H9 (cell line): ENCODE results near the gene FAM193A. TPM values are rescaled to one million over a fixed set of nuclear protein-coding genes. Genes with fewer than 3 reads are reported as not detected.

Experiments
- DNase-seq: peaks from one replicate; pipeline ENCODE4 v3.0.0-alpha.2; 2017
- H2AFZ ChIP-seq: one replicate; pipeline ENCODE4 v1.6.1; 2013; ENCODE audit warnings: mild to moderate bottlenecking, low read length, control low read depth, moderate library complexity
- H2AK5ac ChIP-seq: 2 replicates; pipeline ENCODE4 v1.6.1; 2013; ENCODE audit warnings: low read length, control low read depth, mixed read lengths; ENCODE audit not compliant: insufficient read length
- H2BK120ac ChIP-seq: one replicate; pipeline ENCODE4 v1.6.1; 2013; ENCODE audit warnings: low read depth, mild to moderate bottlenecking, low read length, control low read depth, inconsistent platforms; ENCODE audit not compliant: poor library complexity, severe bottlenecking
- H2BK12ac ChIP-seq: 2 replicates; pipeline ENCODE4 v1.6.1; 2013; ENCODE audit warnings: low read length, control low read depth, mixed read lengths, low read depth; ENCODE audit not compliant: insufficient read length
- H2BK15ac ChIP-seq: 2 replicates; pipeline ENCODE4 v1.6.1; 2013; ENCODE audit warnings: low read depth, low read length, control low read depth
- H2BK20ac ChIP-seq: one replicate; pipeline ENCODE4 v1.6.1; 2013; ENCODE audit warnings: low read depth, mild to moderate bottlenecking, low read length, control low read depth, inconsistent platforms; ENCODE audit not compliant: poor library complexity, severe bottlenecking
- H2BK5ac ChIP-seq: 2 replicates; pipeline ENCODE4 v1.6.1; 2013; ENCODE audit warnings: low read length, control low read depth, mixed read lengths; ENCODE audit not compliant: insufficient read length
- H3K14ac ChIP-seq: 2 replicates; pipeline ENCODE4 v1.6.1; 2013; ENCODE audit warnings: low read length, control low read depth; ENCODE audit not compliant: insufficient read depth
- H3K18ac ChIP-seq: 2 replicates; pipeline ENCODE4 v1.6.1; 2013; ENCODE audit warnings: low read depth, mild to moderate bottlenecking, mixed read lengths, low read length, control low read depth; ENCODE audit not compliant: insufficient read length
- H3K23ac ChIP-seq: 2 replicates; pipeline ENCODE4 v1.6.1; 2013; ENCODE audit warnings: low read length, control low read depth, mixed read lengths, low read depth; ENCODE audit not compliant: insufficient read length
- H3K23me2 ChIP-seq: 2 replicates; pipeline ENCODE4 v1.6.1; 2013; ENCODE audit warnings: low read depth, mild to moderate bottlenecking, mixed read lengths, low read length, control low read depth; ENCODE audit not compliant: insufficient read length, poor library complexity, severe bottlenecking
- H3K27ac ChIP-seq: 2 replicates; pipeline ENCODE4 v1.5.1; 2013; ENCODE audit warnings: low read length, control low read depth, mixed read lengths, low read depth; ENCODE audit not compliant: insufficient read length
- H3K27me3 ChIP-seq: 2 replicates; pipeline ENCODE4 v1.6.1; 2013; ENCODE audit warnings: low read length, control low read depth, inconsistent platforms; ENCODE audit not compliant: insufficient read depth
- H3K4ac ChIP-seq: 2 replicates; pipeline ENCODE4 v1.6.1; 2013; ENCODE audit warnings: low read depth, mild to moderate bottlenecking, control low read depth, inconsistent platforms, low read length, moderate library complexity
- H3K4me1 ChIP-seq: 2 replicates; pipeline ENCODE4 v1.6.1; 2013; ENCODE audit warnings: low read length, control low read depth, inconsistent platforms; ENCODE audit not compliant: insufficient read depth
- H3K4me2 ChIP-seq: 2 replicates; pipeline ENCODE4 v1.6.1; 2013; ENCODE audit warnings: low read length, control low read depth, mixed read lengths; ENCODE audit not compliant: insufficient read length, insufficient read depth
- H3K56ac ChIP-seq: 2 replicates; pipeline ENCODE4 v1.6.1; 2013; ENCODE audit warnings: low read depth, mild to moderate bottlenecking, mixed read lengths, low read length, control low read depth; ENCODE audit not compliant: insufficient read length
- H3K79me1 ChIP-seq: 2 replicates; pipeline ENCODE4 v1.6.1; 2013; ENCODE audit warnings: low read depth, mild to moderate bottlenecking, moderate library complexity, low read length, control low read depth, inconsistent platforms; ENCODE audit not compliant: insufficient read depth, poor library complexity, severe bottlenecking
- H3K79me2 ChIP-seq: 2 replicates; pipeline ENCODE4 v1.6.1; 2013; ENCODE audit warnings: low read length, control low read depth, inconsistent platforms; ENCODE audit not compliant: insufficient read depth
- H3K9ac ChIP-seq: 2 replicates; pipeline ENCODE4 v1.6.1; 2013; ENCODE audit warnings: low read length, control low read depth, mixed read lengths; ENCODE audit not compliant: insufficient read length; ENCODE audit errors: extremely low read depth
- H3K9me3 ChIP-seq: one replicate; pipeline ENCODE4 v1.6.1; 2013; ENCODE audit warnings: low read depth, low read length, inconsistent platforms; ENCODE audit not compliant: control insufficient read depth
- H3T11ph ChIP-seq: one replicate; pipeline ENCODE4 v1.6.1; 2013; ENCODE audit warnings: mild to moderate bottlenecking, low read length, control low read depth, inconsistent platforms
- H4K20me1 ChIP-seq: one replicate; pipeline ENCODE4 v1.6.1; 2013; ENCODE audit not compliant: control insufficient read depth, insufficient read length, insufficient read depth
- H4K5ac ChIP-seq: 2 replicates; pipeline ENCODE4 v1.6.1; 2013; ENCODE audit warnings: low read depth, mild to moderate bottlenecking, mixed read lengths, low read length, control low read depth; ENCODE audit not compliant: insufficient read length
- H4K8ac ChIP-seq: replicated peaks from 2 replicates; pipeline ENCODE4 v1.6.1; 2013; ENCODE audit warnings: low read length, control low read depth, mixed read lengths, low read depth; ENCODE audit not compliant: insufficient read length
- H4K91ac ChIP-seq: 2 replicates; pipeline ENCODE4 v1.6.1; 2013; ENCODE audit warnings: low read depth, mild to moderate bottlenecking, moderate library complexity, mixed read lengths, low read length, control low read depth; ENCODE audit not compliant: insufficient read length
- H3K27ac Mint-ChIP-seq, 3 experiments: 2 replicates in 2 of 3; 3 replicates in 1 of 3; pipeline ENCODE4 v1.8.0; 2020 to 2021; ENCODE audit warnings: mixed read lengths in 3 of 3, mild to moderate bottlenecking in 1 of 3, moderate library complexity in 1 of 3
- H3K27me3 Mint-ChIP-seq: 2 replicates; pipeline ENCODE4 v1.8.0; 2021; ENCODE audit warnings: low read depth, mild to moderate bottlenecking, moderate library complexity, mixed read lengths
- H3K36me3 Mint-ChIP-seq, 3 experiments: 2 replicates in 2 of 3; 3 replicates in 1 of 3; pipeline ENCODE4 v1.8.0; 2020 to 2021; ENCODE audit warnings: low read depth in 3 of 3, mixed read lengths in 3 of 3; ENCODE audit not compliant: insufficient read depth in 1 of 3
- H3K4me1 Mint-ChIP-seq, 2 experiments: 2 replicates each; pipeline ENCODE4 v1.8.0; 2020; ENCODE audit warnings: mixed read lengths in 2 of 2
- H3K4me3 Mint-ChIP-seq, 2 experiments: 2 replicates in 1 of 2; 3 replicates in 1 of 2; pipeline ENCODE4 v1.8.0; 2020 to 2021; ENCODE audit warnings: mild to moderate bottlenecking in 2 of 2, mixed read lengths in 2 of 2, moderate library complexity in 1 of 2
- H3K9me3 Mint-ChIP-seq, 2 experiments: 2 replicates in 1 of 2; 3 replicates in 1 of 2; pipeline ENCODE4 v1.8.0; 2020; ENCODE audit warnings: mild to moderate bottlenecking in 2 of 2, mixed read lengths in 2 of 2, moderate library complexity in 1 of 2
- WGBS: extraction: QIAGEN DNeasy Blood & Tissue Kit; methylation state at CpG from one replicate; pipeline ENCODE4 v1.1.7; 2013; ENCODE audit warnings: missing lambda C conversion rate, low lambda C conversion rate, mixed read lengths; ENCODE audit not compliant: insufficient read length; ENCODE audit errors: extremely low coverage; 5-methylcytosine and 5-hydroxymethylcytosine counted together
- total RNA-seq: library from RNA; stranded (reverse); gene quantifications from 2 replicates; pipeline ENCODE4 v1.2.1, GENCODE V29; 2021
- TF ChIP-seq, protein P1 (sequence below): fragments of 200-600 bp; sonication (generic); conservative IDR thresholded peaks from 3 replicates; pipeline ENCODE4 v1.8.0; 2021; ENCODE audit warnings: antibody characterized with exemption, mild to moderate bottlenecking

Gene FAM193A
- total RNA-seq, 1 experiment from 2014 or later, result 36.9 TPM

DNA sequence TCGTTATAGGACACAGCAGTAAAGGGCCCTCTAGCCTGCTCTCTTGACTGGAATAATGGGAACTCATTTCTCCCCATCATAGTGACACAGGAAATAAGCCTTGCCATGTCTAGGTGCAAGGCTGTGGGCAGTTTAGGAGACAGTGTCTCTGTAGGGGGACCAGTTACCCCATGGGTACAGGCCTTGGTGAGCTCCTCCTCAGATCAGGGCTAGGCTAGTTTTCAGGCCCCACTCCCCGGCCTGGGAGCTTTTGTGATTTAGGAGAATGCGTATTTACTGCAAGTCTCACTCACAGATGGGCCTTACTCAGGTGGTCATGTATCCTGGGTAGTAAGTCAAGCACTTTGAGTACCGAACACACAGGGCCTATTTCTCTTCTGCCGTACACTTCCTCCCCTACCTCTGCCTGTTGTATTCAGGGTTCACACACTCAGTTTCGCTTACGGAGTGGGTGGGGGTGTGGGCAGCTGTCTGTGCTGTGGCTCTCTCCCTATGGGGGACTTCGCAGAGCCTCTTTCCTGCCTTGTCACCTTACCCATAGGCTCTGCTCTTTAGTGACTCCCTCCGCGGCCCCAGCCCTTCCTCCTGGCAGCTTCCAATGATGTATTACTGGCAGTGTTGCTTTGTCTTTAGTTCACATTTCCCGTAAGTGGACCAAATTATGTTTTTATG lies 34.2 kb downstream of the FAM193A start:
- no peak overlapping the region for H2BK5ac ChIP-seq
- Mint-ChIP-seq H3K27me3 (no peaks in the 10 kb centered on the region), H3K4me3 (no peak overlapping the region), H3K9me3 (no peaks in the 10 kb centered on the region), H3K36me3 (peaks cover 3 to 14% (median 6%) of the 10 kb centered on the region in 3 experiments; a peak in 6 of 7 replicates), H3K27ac (peak overlapping the region; percentile 56 to 84 (median 81); a peak in 5 of 7 replicates), H3K4me1 (peaks cover 28 to 32% of the 10 kb centered on the region in 2 experiments)
- H3K79me1 ChIP-seq, result peaks cover 7% of the 10 kb centered on the region
- no CpG with 5 or more reads among the region's 11 CpGs for WGBS
- no peak overlapping the region for H2BK120ac ChIP-seq
- H3K14ac ChIP-seq, result no peak overlapping the region; the same call in 1 of the 2 replicates
- DNase-seq, result no peak
- no peak overlapping the region for H2BK12ac ChIP-seq
- H3K9ac ChIP-seq, result no peak overlapping the region
- no peak overlapping the region for H2AFZ ChIP-seq
- no peaks in the 10 kb centered on the region for H3K23me2 ChIP-seq
- H4K8ac ChIP-seq, result no peak overlapping the region
- no peak overlapping the region for H3T11ph ChIP-seq
- H3K9me3 ChIP-seq, result no peaks in the 10 kb centered on the region
- no peak overlapping the region for H2AK5ac ChIP-seq
- H3K4me2 ChIP-seq, result no peak overlapping the region
- H4K20me1 ChIP-seq, result no peaks in the 10 kb centered on the region
- no peak overlapping the region for H4K5ac ChIP-seq
- H3K23ac ChIP-seq, result no peak overlapping the region
- peaks cover 24% of the 10 kb centered on the region; the same call in 1 of the 2 replicates for H3K79me2 ChIP-seq
- H3K4me1 ChIP-seq, result peaks cover 2% of the 10 kb centered on the region; the same call in 1 of the 2 replicates
- no peak overlapping the region for H2BK15ac ChIP-seq
- no peak overlapping the region for H3K56ac ChIP-seq
- H3K27me3 ChIP-seq, result no peaks in the 10 kb centered on the region
- TF ChIP-seq, protein P1, sequence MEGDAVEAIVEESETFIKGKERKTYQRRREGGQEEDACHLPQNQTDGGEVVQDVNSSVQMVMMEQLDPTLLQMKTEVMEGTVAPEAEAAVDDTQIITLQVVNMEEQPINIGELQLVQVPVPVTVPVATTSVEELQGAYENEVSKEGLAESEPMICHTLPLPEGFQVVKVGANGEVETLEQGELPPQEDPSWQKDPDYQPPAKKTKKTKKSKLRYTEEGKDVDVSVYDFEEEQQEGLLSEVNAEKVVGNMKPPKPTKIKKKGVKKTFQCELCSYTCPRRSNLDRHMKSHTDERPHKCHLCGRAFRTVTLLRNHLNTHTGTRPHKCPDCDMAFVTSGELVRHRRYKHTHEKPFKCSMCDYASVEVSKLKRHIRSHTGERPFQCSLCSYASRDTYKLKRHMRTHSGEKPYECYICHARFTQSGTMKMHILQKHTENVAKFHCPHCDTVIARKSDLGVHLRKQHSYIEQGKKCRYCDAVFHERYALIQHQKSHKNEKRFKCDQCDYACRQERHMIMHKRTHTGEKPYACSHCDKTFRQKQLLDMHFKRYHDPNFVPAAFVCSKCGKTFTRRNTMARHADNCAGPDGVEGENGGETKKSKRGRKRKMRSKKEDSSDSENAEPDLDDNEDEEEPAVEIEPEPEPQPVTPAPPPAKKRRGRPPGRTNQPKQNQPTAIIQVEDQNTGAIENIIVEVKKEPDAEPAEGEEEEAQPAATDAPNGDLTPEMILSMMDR, result no peak
- no peak overlapping the region for H3K27ac ChIP-seq
- H4K91ac ChIP-seq, result no peak overlapping the region
- no peak overlapping the region for H3K18ac ChIP-seq
- H3K4ac ChIP-seq, result no peak overlapping the region
- H2BK20ac ChIP-seq, result no peak overlapping the region
